H1 (cell line): ENCODE data around the gene PLEKHA5. TPM values are rescaled to one million over a fixed set of nuclear protein-coding genes. Genes with fewer than 3 reads are reported as not detected.

Experiments used
- CTCF ChIA-PET: fragments of 300-600 bp; sonication (Branson Sonifier 250); formaldehyde crosslinking; loops from one replicate; lab custom pipeline; 2021; ENCODE audit not compliant: partially characterized antibody; lab: Charles Lee
- POLR2A ChIA-PET: fragments of 300-600 bp; sonication (Branson Sonifier 250); formaldehyde crosslinking; loops from one replicate; lab custom pipeline; 2021; ENCODE audit warnings: inconsistent platforms; ENCODE audit not compliant: partially characterized antibody; lab: Charles Lee
- DNase-seq, 2 experiments: peaks; one replicate each; pipeline versions ENCODE4 v3.0.0 to v3.0.0-alpha.2; 2010 to 2022; ENCODE audit warnings: low spot score in 2 of 2, low read depth in 1 of 2, mixed read lengths in 1 of 2
- FAIRE-seq: peaks from 2 replicates; lab custom pipeline; 2011; peaks lifted over from hg19 to GRCh38; lab: Jason Lieb, UNC
- H2AFZ ChIP-seq: 2 replicates; pipeline ENCODE4 v1.8.1; 2012; ENCODE audit warnings: low read length, inconsistent platforms
- H2AK5ac ChIP-seq: 2 replicates; pipeline ENCODE4 v1.6.1; 2013; ENCODE audit warnings: low read depth, low read length
- H2BK120ac ChIP-seq: replicated peaks from 2 replicates; pipeline ENCODE3; 2013; ENCODE audit warnings: low read depth, low read length, inconsistent platforms
- H2BK12ac ChIP-seq: 2 replicates; pipeline ENCODE4 v1.6.1; 2013; ENCODE audit warnings: low read depth, low read length
- H2BK15ac ChIP-seq: 2 replicates; pipeline ENCODE4 v1.6.1; 2013; ENCODE audit warnings: low read length
- H2BK20ac ChIP-seq: 2 replicates; pipeline ENCODE4 v1.6.1; 2013; ENCODE audit warnings: low read length
- H2BK5ac ChIP-seq: 2 replicates; pipeline ENCODE4 v1.6.1; 2013; ENCODE audit warnings: low read depth, low read length
- H3K14ac ChIP-seq: 2 replicates; pipeline ENCODE4 v1.6.1; 2013; ENCODE audit warnings: inconsistent platforms; ENCODE audit not compliant: insufficient read length
- H3K18ac ChIP-seq: 2 replicates; pipeline ENCODE4 v1.6.1; 2013; ENCODE audit warnings: low read length; ENCODE audit errors: extremely low read depth
- H3K23ac ChIP-seq: 2 replicates; pipeline ENCODE4 v1.6.1; 2013; ENCODE audit warnings: inconsistent platforms; ENCODE audit not compliant: insufficient read length
- H3K23me2 ChIP-seq: 2 replicates; pipeline ENCODE4 v1.6.1; 2013; ENCODE audit warnings: low read depth, low read length
- H3K27ac ChIP-seq: 2 replicates; pipeline ENCODE4 v1.6.1; 2011; ENCODE audit warnings: low read depth, low read length, inconsistent platforms
- H3K27me3 ChIP-seq, 4 experiments: replicated peaks in 1 of 4; 1 replicate in 1 of 4; 2 replicates in 3 of 4; pipeline versions ENCODE4 v1.6.1 to v1.8.1; 2011 to 2013; ENCODE audit warnings: low read length in 3 of 4, mild to moderate bottlenecking in 3 of 4, inconsistent platforms in 2 of 4, mixed read lengths in 2 of 4, moderate library complexity in 1 of 4; ENCODE audit not compliant: control insufficient read depth in 3 of 4, insufficient read depth in 3 of 4; ENCODE audit errors: extremely low read depth in 1 of 4
- H3K36me3 ChIP-seq, 4 experiments: 2 replicates each; pipeline versions ENCODE4 v1.6.1 to v1.8.1; 2011 to 2013; ENCODE audit warnings: mild to moderate bottlenecking in 4 of 4, low read length in 3 of 4, moderate library complexity in 2 of 4, control low read depth in 1 of 4, inconsistent platforms in 1 of 4; ENCODE audit not compliant: insufficient read depth in 4 of 4, control insufficient read depth in 2 of 4
- H3K4ac ChIP-seq: replicated peaks from 2 replicates; pipeline ENCODE3; 2013; ENCODE audit warnings: low read length, low read depth, mixed read lengths, inconsistent platforms; ENCODE audit not compliant: insufficient read length
- H3K4me1 ChIP-seq, 4 experiments: replicated peaks in 1 of 4; 1 replicate in 1 of 4; 2 replicates in 3 of 4; pipeline versions ENCODE4 v1.6.1 to v1.8.1; 2011 to 2013; ENCODE audit warnings: low read length in 3 of 4, inconsistent platforms in 2 of 4, mixed read lengths in 1 of 4; ENCODE audit not compliant: insufficient read depth in 4 of 4, control insufficient read depth in 3 of 4
- H3K4me2 ChIP-seq, 2 experiments: 2 replicates each; pipeline versions ENCODE4 v1.6.1 to v1.8.1; 2011 to 2013; ENCODE audit warnings: low read depth in 2 of 2, low read length in 2 of 2, control low read depth in 1 of 2, inconsistent platforms in 1 of 2, mild to moderate bottlenecking in 1 of 2; ENCODE audit not compliant: insufficient read depth in 1 of 2
- H3K4me3 ChIP-seq, 4 experiments: fragments of 200-600, 300-600 bp in 1 of 4; sonication (generic), shearing (Covaris generic), sonication (Bioruptor Twin) in 1 of 4; 2 replicates each; pipeline versions ENCODE4 v1.5.1 to v1.8.1; 2011 to 2016; ENCODE audit warnings: low read length in 4 of 4, low read depth in 3 of 4, control low read depth in 2 of 4, inconsistent platforms in 2 of 4, mild to moderate bottlenecking in 2 of 4, mixed read lengths in 1 of 4, moderate library complexity in 1 of 4; ENCODE audit not compliant: insufficient read depth in 2 of 4; ENCODE audit errors: extremely low read depth in 1 of 4
- H3K56ac ChIP-seq: replicated peaks from 2 replicates; pipeline ENCODE3; 2013; ENCODE audit warnings: low read depth, mild to moderate bottlenecking, mixed read lengths, low read length, inconsistent platforms; ENCODE audit not compliant: insufficient read length
- H3K79me1 ChIP-seq: 2 replicates; pipeline ENCODE4 v1.6.1; 2013; ENCODE audit warnings: low read depth, low read length, control low read depth
- H3K79me2 ChIP-seq, 2 experiments: 2 replicates each; pipeline versions ENCODE4 v1.6.1 to v1.8.1; 2012 to 2013; ENCODE audit warnings: low read length in 2 of 2, mild to moderate bottlenecking in 2 of 2, inconsistent platforms in 1 of 2; ENCODE audit not compliant: insufficient read depth in 2 of 2, control insufficient read depth in 1 of 2
- H3K9ac ChIP-seq, 4 experiments: replicated peaks in 1 of 4; 1 replicate in 1 of 4; 2 replicates in 3 of 4; pipeline versions ENCODE4 v1.6.1 to v1.8.1; 2011 to 2013; ENCODE audit warnings: low read depth in 3 of 4, low read length in 3 of 4, control low read depth in 2 of 4, mild to moderate bottlenecking in 2 of 4, moderate library complexity in 2 of 4, inconsistent platforms in 1 of 4; ENCODE audit errors: extremely low read depth in 1 of 4
- H3K9me3 ChIP-seq, 2 experiments: 2 replicates each; pipeline versions ENCODE4 v1.6.1 to v1.8.1; 2012 to 2013; ENCODE audit warnings: mild to moderate bottlenecking in 2 of 2, moderate library complexity in 2 of 2, control low read depth in 1 of 2, inconsistent platforms in 1 of 2, low read depth in 1 of 2, low read length in 1 of 2, mixed read lengths in 1 of 2; ENCODE audit not compliant: insufficient read depth in 2 of 2
- H4K20me1 ChIP-seq, 2 experiments: replicated peaks in 1 of 2; 2 replicates each; pipeline versions ENCODE3 to v1.8.1; 2011 to 2013; ENCODE audit warnings: inconsistent platforms in 2 of 2, low read length in 2 of 2, mild to moderate bottlenecking in 1 of 2; ENCODE audit not compliant: insufficient read depth in 2 of 2, control insufficient read depth in 1 of 2
- H4K5ac ChIP-seq: 2 replicates; pipeline ENCODE4 v1.6.1; 2013; ENCODE audit warnings: low read length, low read depth, mixed read lengths, inconsistent platforms; ENCODE audit not compliant: insufficient read length
- H4K8ac ChIP-seq: 2 replicates; pipeline ENCODE4 v1.8.0; 2013; ENCODE audit warnings: mild to moderate bottlenecking, moderate library complexity, low read length, inconsistent platforms; ENCODE audit not compliant: insufficient read depth; ENCODE audit errors: extremely low read depth
- H4K91ac ChIP-seq: replicated peaks from 2 replicates; pipeline ENCODE3; 2013; ENCODE audit warnings: low read length, mixed read lengths, inconsistent platforms; ENCODE audit not compliant: insufficient read length
- CBX5 ChIP-seq: fragments of 300-800, 300-1000 bp; sonication (generic); IDR thresholded peaks from 2 replicates; pipeline ENCODE4 v1.7.1; 2016; ENCODE audit warnings: antibody characterized with exemption, low read length, low read depth
- CBX8 ChIP-seq: fragments of 300-800, 300-1000 bp; sonication (generic); IDR thresholded peaks from 2 replicates; pipeline ENCODE4 v1.7.1; 2016; ENCODE audit warnings: low read depth, low read length, borderline replicate concordance
- GTF2F1 ChIP-seq: IDR thresholded peaks from 2 replicates; pipeline ENCODE4 v1.6.1; 2012; ENCODE audit warnings: low read depth, low read length, improper control_type of control experiment, borderline replicate concordance
- HDAC6 ChIP-seq: IDR thresholded peaks from one replicate; pipeline ENCODE4 v1.7.1; 2012; ENCODE audit warnings: low read depth, mild to moderate bottlenecking, inconsistent platforms, low read length, moderate library complexity
- PHF8 ChIP-seq: fragments of 200-600 bp; sonication (generic); conservative IDR thresholded peaks from 2 replicates; pipeline ENCODE4 v1.7.1; 2012; ENCODE audit warnings: low read depth, mild to moderate bottlenecking, inconsistent platforms, low read length, moderate library complexity
- POLR2A ChIP-seq, 2 experiments: IDR thresholded peaks; 1 replicate in 1 of 2; 2 replicates in 1 of 2; pipeline ENCODE4 v1.6.1; 2011; ENCODE audit warnings: low read depth in 2 of 2, low read length in 2 of 2, mild to moderate bottlenecking in 2 of 2; ENCODE audit errors: control extremely low read depth in 1 of 2
- RBBP5 ChIP-seq: IDR thresholded peaks from 2 replicates; pipeline ENCODE4 v1.7.1; 2012; ENCODE audit warnings: low read depth, mild to moderate bottlenecking, inconsistent platforms, low read length, moderate library complexity, borderline replicate concordance
- TAF7 ChIP-seq: optimal IDR thresholded peaks from 2 replicates; pipeline ENCODE3; 2011; ENCODE audit warnings: low read depth, mild to moderate bottlenecking, inconsistent platforms, low read length, moderate library complexity, borderline replicate concordance
- TEAD4 ChIP-seq: IDR thresholded peaks from 2 replicates; pipeline ENCODE4 v1.6.1; 2012; ENCODE audit warnings: low read depth, low read length, inconsistent platforms, mixed read lengths
- WGBS, 2 experiments: shearing (Covaris generic) in 1 of 2; methylation state at CpG; one replicate each; pipeline versions ENCODE4 v1.1.6 to v1.1.7; 2013 to 2015; ENCODE audit warnings: low lambda C conversion rate in 2 of 2, mixed read lengths in 2 of 2, inconsistent platforms in 1 of 2, low coverage in 1 of 2, missing lambda C conversion rate in 1 of 2; ENCODE audit not compliant: insufficient replicate concordance in 2 of 2, insufficient coverage in 1 of 2, insufficient read length in 1 of 2; ENCODE audit errors: extremely low coverage in 1 of 2, missing lambda C conversion rate in 1 of 2; 5-methylcytosine and 5-hydroxymethylcytosine counted together
- polyA plus RNA-seq, 7 experiments: library from polyadenylated mRNA; depleted of rRNA in 3 of 7; stranded (reverse) in 5 of 7; unstranded in 2 of 7; fragments of >200 nt in 5 of 7; fragments of 200-250 nt in 2 of 7; gene quantifications; 1 replicate in 5 of 7; 2 replicates in 1 of 7; 4 replicates in 1 of 7; pipeline versions ENCODE4 v1.2.1 to v1.2.3, GENCODE V29; 2011 to 2013; ENCODE audit warnings: missing spikeins in 2 of 7, mixed read lengths in 2 of 7
- total RNA-seq: library from RNA; stranded (reverse); fragmentation: NEBNext Ultra II Directional; extraction: Animal tissue kit (Norgen Biotek cat#: 25700); gene quantifications from 2 replicates; pipeline ENCODE4 v1.2.1, GENCODE V29; 2021
- TF ChIP-seq, protein P1 (sequence below): IDR thresholded peaks from 2 replicates; pipeline ENCODE4 v1.6.1; 2012; ENCODE audit warnings: inconsistent platforms
- TF ChIP-seq, protein P2 (sequence below): IDR thresholded peaks from 2 replicates; pipeline ENCODE4 v1.6.1; 2011; ENCODE audit warnings: low read length, improper control_type of control experiment

The PLEKHA5 gene
- total and polyA plus RNA-seq, 2 of the 8 experiments (the other 6 are each of a cell fraction or from before 2014, with no cell fraction given): 17.2 to 66.1 TPM

DNA sequence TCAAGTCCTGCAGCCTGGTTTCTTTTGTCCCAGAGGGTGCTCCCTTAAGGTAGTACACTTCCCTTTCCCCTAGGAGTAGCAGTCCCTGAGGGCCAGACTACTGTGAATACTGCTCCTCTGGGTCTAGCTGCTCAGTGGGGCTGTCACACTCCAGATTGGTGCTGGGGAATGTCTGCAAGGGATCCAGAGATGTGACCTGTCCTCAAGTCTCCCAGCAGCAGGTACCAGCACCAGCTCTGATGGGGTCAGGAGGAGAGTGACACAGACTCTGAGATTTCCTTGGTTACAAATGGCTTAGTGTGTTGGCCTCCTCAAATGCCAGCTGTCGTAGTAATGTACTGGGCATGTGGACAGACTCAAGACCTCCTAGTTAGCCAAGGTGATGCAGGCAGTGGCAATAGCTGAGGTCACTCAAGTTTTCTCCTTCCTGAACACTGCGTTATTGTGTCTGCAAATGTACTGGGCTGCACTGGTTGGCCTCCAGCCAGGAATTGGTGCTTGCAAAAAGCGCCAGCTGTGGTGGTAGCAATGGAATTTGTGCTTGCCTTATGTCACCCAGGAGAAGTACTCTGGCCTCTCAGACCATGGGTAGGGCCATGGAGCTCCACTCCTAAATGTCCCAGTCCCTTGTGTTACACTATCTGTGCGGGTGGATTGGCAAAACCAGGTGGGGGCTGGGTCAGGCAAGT lies 273.4 kb downstream of the PLEKHA5 start:
- no peak overlapping the region for H3K56ac ChIP-seq
- no peak for DNase-seq
- no peaks in the 10 kb centered on the region for H3K79me2 ChIP-seq
- H3K79me1 ChIP-seq: no peaks in the 10 kb centered on the region
- peak overlapping the region; percentile 82; the same call in 1 of the 2 replicates for H2BK15ac ChIP-seq
- H4K5ac ChIP-seq: no peak overlapping the region
- no peaks in the 10 kb centered on the region for H3K27me3 ChIP-seq
- H3K36me3 ChIP-seq: no peaks in the 10 kb centered on the region
- no peaks in the 10 kb centered on the region for H3K23me2 ChIP-seq
- H2BK12ac ChIP-seq: peak overlapping the region; percentile 44; the same call in 1 of the 2 replicates
- peak overlapping the region; percentile 61; the same call in 1 of the 2 replicates for H2BK20ac ChIP-seq
- H3K9me3 ChIP-seq: no peaks in the 10 kb centered on the region
- no peak overlapping the region for H2BK120ac ChIP-seq
- peak overlapping the region; percentile 26; the same call in 1 of the 2 replicates for H2BK5ac ChIP-seq
- H4K20me1 ChIP-seq: no peaks in the 10 kb centered on the region
- H3K4me3 ChIP-seq: no peak overlapping the region
- peak overlapping the region; percentile 37; the same call in 1 of the 2 replicates for H2AFZ ChIP-seq
- H3K14ac ChIP-seq: no peak overlapping the region
- no peak overlapping the region for H3K4ac ChIP-seq
- H3K23ac ChIP-seq: no peak overlapping the region
- peak overlapping the region; percentile 17; the same call in 1 of the 2 replicates for H2AK5ac ChIP-seq
- H3K4me2 ChIP-seq: no peak overlapping the region
- H3K9ac ChIP-seq: no peak overlapping the region
- ChIA-PET POLR2A (interaction anchor here (1.0 to 2.8 kb wide), 4 partner anchors 11 to 37 kb away, joined by 3 to 11 read pairs (median 3); partner anchors contain the start of gene AEBP2), CTCF (interaction anchor here (0.6 to 1.9 kb wide), 5 partner anchors 11 to 241 kb away, joined by 3 to 5 read pairs (median 3); no protein-coding TSS in a partner anchor)
- no peak for FAIRE-seq
- no peak overlapping the region for H3K18ac ChIP-seq
- no peak overlapping the region for H4K8ac ChIP-seq
- no peak overlapping the region for H4K91ac ChIP-seq
- H3K4me1 ChIP-seq: peaks cover 0 to 4% (median 0%) of the 10 kb centered on the region in 4 experiments; a peak in 2 of 7 replicates
- H3K27ac ChIP-seq: no peak overlapping the region
- 95% methylated on average over 4 of the region's 4 CpGs; no CpG with 5 or more reads in 1 of the 2 experiments for WGBS, 2 experiments
- no peak for TF ChIP-seq RBBP5
- TF ChIP-seq CBX8: no peak
- TF ChIP-seq CBX5: no peak
- no peak for TF ChIP-seq GTF2F1
- TF ChIP-seq TAF7: no peak
- TF ChIP-seq TEAD4: no peak
- no peak for TF ChIP-seq POLR2A (IDR thresholded peaks at IDR 0.05; ENCODE audit: control extremely low read depth in 1 of 2, low read depth in 2 of 2, low read length in 2 of 2)
- no peak for TF ChIP-seq PHF8
- TF ChIP-seq, protein P1, sequence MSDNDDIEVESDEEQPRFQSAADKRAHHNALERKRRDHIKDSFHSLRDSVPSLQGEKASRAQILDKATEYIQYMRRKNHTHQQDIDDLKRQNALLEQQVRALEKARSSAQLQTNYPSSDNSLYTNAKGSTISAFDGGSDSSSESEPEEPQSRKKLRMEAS: no peak
- no peak for TF ChIP-seq HDAC6
- TF ChIP-seq, protein P2, sequence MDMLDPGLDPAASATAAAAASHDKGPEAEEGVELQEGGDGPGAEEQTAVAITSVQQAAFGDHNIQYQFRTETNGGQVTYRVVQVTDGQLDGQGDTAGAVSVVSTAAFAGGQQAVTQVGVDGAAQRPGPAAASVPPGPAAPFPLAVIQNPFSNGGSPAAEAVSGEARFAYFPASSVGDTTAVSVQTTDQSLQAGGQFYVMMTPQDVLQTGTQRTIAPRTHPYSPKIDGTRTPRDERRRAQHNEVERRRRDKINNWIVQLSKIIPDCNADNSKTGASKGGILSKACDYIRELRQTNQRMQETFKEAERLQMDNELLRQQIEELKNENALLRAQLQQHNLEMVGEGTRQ: no peak
